ENCODE data around the gene SEPTIN10.

DNA sequence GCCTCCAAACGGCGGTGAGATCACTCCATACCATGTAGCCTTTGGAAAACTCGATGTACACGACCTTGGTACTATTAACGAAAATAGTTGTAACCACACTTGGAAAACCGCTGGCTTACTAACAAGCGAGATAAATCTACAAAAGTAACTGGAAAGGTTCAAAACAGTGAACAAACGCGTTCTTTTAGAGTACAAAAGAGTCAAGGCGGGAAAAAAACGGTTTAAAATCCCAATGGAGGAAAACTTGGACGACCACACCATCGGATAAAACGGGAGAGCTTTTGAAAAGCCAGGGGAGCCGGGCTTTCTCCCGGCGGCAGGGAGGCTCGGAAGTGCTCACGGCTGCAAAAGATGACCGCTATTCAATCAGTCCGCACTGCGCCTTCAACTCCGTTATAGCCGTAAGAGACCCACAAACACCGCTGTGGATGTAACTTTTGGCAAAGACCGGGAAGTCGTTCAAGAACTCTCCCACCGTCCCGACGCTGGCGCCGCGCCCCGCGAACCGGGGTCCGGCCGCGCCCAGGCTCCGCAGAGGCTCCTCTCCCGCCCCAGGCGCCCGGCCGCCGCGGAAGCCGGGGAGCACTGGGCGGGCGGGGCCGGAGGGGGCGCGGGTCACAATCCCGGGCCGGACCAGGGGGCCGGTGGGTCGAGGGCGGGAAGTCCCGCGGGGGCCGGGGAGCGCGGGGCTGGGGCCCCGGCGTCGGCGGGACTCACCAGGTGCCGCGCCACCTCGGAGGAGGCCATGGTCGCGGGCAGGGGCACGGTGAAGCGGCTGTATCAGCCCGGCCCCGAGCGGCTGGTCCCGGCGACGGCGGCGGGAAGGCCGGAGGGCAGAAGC is 465 bp downstream of the SEPTIN10 start:
- TF ChIP-seq, protein P1, sequence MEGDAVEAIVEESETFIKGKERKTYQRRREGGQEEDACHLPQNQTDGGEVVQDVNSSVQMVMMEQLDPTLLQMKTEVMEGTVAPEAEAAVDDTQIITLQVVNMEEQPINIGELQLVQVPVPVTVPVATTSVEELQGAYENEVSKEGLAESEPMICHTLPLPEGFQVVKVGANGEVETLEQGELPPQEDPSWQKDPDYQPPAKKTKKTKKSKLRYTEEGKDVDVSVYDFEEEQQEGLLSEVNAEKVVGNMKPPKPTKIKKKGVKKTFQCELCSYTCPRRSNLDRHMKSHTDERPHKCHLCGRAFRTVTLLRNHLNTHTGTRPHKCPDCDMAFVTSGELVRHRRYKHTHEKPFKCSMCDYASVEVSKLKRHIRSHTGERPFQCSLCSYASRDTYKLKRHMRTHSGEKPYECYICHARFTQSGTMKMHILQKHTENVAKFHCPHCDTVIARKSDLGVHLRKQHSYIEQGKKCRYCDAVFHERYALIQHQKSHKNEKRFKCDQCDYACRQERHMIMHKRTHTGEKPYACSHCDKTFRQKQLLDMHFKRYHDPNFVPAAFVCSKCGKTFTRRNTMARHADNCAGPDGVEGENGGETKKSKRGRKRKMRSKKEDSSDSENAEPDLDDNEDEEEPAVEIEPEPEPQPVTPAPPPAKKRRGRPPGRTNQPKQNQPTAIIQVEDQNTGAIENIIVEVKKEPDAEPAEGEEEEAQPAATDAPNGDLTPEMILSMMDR (IDR thresholded peaks at IDR 0.05), result no peak
- TF ChIP-seq POLR2AphosphoS5 (IDR thresholded peaks at IDR 0.05), result peak; percentile 7
- no peak for TF ChIP-seq POLR2A (IDR thresholded peaks at IDR 0.05)
